ENCODE measurements around the gene VPS11.

GRCh38 chr11:119088406-119088805 lies 20.8 kb downstream of the VPS11 start:
- TF ChIP-seq, protein P1, sequence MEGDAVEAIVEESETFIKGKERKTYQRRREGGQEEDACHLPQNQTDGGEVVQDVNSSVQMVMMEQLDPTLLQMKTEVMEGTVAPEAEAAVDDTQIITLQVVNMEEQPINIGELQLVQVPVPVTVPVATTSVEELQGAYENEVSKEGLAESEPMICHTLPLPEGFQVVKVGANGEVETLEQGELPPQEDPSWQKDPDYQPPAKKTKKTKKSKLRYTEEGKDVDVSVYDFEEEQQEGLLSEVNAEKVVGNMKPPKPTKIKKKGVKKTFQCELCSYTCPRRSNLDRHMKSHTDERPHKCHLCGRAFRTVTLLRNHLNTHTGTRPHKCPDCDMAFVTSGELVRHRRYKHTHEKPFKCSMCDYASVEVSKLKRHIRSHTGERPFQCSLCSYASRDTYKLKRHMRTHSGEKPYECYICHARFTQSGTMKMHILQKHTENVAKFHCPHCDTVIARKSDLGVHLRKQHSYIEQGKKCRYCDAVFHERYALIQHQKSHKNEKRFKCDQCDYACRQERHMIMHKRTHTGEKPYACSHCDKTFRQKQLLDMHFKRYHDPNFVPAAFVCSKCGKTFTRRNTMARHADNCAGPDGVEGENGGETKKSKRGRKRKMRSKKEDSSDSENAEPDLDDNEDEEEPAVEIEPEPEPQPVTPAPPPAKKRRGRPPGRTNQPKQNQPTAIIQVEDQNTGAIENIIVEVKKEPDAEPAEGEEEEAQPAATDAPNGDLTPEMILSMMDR (IDR thresholded peaks at IDR 0.05), result no peak
- TF ChIP-seq EZH2 (IDR thresholded peaks at IDR 0.05), result no peak
- TF ChIP-seq EZH2phosphoT487 (IDR thresholded peaks at IDR 0.05), result no peak

Data from neural progenitor cell (in vitro differentiated cells).